GM12878 (cell line): ENCODE data around the gene NUCB1. TPM values are rescaled to one million over a fixed set of nuclear protein-coding genes. Genes with fewer than 3 reads are reported as not detected.

Experiments
- ATAC-seq: fragments of 200-7000 bp; cut with Tn5 transposase; 3 replicates; pipeline ENCODE4 v1.9.1; 2020; ENCODE audit warnings: mild to moderate bottlenecking, moderate library complexity
- BruUV-seq: library from RNA; stranded (reverse); fragments of 400-500 nt; replicated peaks from 2 replicates; lab custom pipeline; 2021; lab: Mats Ljungman, UMichigan
- CTCF ChIA-PET: fragments of 300-600 bp; sonication (Branson Sonifier 250); formaldehyde crosslinking; extraction: SDS; loops from one replicate; lab custom pipeline; 2021; ENCODE audit warnings: inconsistent platforms; lab: Yijun Ruan, JAX
- POLR2A ChIA-PET: fragments of 350-600 bp; formaldehyde crosslinking; extraction: SDS; loops from one replicate; lab custom pipeline; 2021; ENCODE audit warnings: inconsistent platforms; lab: Charles Lee
- RAD21 ChIA-PET: fragments of 300-600 bp; sonication (Branson Sonifier 250); formaldehyde crosslinking; loops from one replicate; lab custom pipeline; 2023; ENCODE audit warnings: antibody characterized with exemption; ENCODE audit not compliant: unreplicated experiment; lab: Charles Lee
- SMC1A ChIA-PET: fragments of 300-600 bp; sonication (Branson Sonifier 250); formaldehyde crosslinking; loops from one replicate; lab custom pipeline; 2023; ENCODE audit not compliant: unreplicated experiment, uncharacterized antibody; lab: Charles Lee
- DNase-seq: peaks from one replicate; pipeline ENCODE4 v3.0.0-alpha.2; 2011; ENCODE audit warnings: low read depth, low spot score
- FAIRE-seq: peaks from 3 replicates; lab custom pipeline; 2011; peaks lifted over from hg19 to GRCh38; lab: Jason Lieb, UNC
- H2AFZ ChIP-seq: 2 replicates; pipeline ENCODE4 v1.6.0; 2011; ENCODE audit warnings: low read depth, low read length, control low read depth; ENCODE audit not compliant: control insufficient read depth
- H3K27ac ChIP-seq: 2 replicates; pipeline ENCODE4 v1.5.1; 2011; ENCODE audit warnings: control low read depth; ENCODE audit not compliant: control insufficient read depth, insufficient read depth
- H3K27me3 ChIP-seq, 2 experiments: replicated peaks in 1 of 2; 2 replicates each; pipeline versions ENCODE4 v1.6.0 to v1.6.1; 2011; ENCODE audit warnings: low read length in 1 of 2; ENCODE audit not compliant: control insufficient read depth in 2 of 2, insufficient read depth in 2 of 2
- H3K36me3 ChIP-seq, 2 experiments: 2 replicates each; pipeline ENCODE4 v1.5.1; 2011; ENCODE audit warnings: low read length in 1 of 2; ENCODE audit not compliant: control insufficient read depth in 2 of 2, insufficient read depth in 2 of 2
- H3K4me1 ChIP-seq: 2 replicates; pipeline ENCODE4 v1.6.1; 2011; ENCODE audit warnings: mild to moderate bottlenecking, low read length, moderate library complexity, mixed read lengths; ENCODE audit not compliant: control insufficient read depth, insufficient read depth
- H3K4me2 ChIP-seq: 2 replicates; pipeline ENCODE4 v1.6.0; 2011; ENCODE audit warnings: control low read depth; ENCODE audit not compliant: control insufficient read depth, insufficient read depth
- H3K4me3 ChIP-seq: fragments of 200-600 bp; sonication (generic); 2 replicates; pipeline ENCODE4 v1.5.1; 2016
- H3K79me2 ChIP-seq: 2 replicates; pipeline ENCODE4 v1.6.0; 2011; ENCODE audit warnings: low read length; ENCODE audit not compliant: control insufficient read depth, insufficient read depth
- H3K9ac ChIP-seq: 2 replicates; pipeline ENCODE4 v1.8.0; 2011; ENCODE audit warnings: low read length, control low read depth, mixed read lengths; ENCODE audit not compliant: control insufficient read depth, insufficient read depth
- H3K9me3 ChIP-seq: replicated peaks from 3 replicates; pipeline ENCODE4 v1.5.1; 2011; ENCODE audit warnings: mild to moderate bottlenecking, low read length; ENCODE audit not compliant: control insufficient read depth, insufficient read depth
- H4K20me1 ChIP-seq: 2 replicates; pipeline ENCODE4 v1.6.0; 2011; ENCODE audit not compliant: control insufficient read depth, insufficient read depth
- CHD1 ChIP-seq: IDR thresholded peaks from 2 replicates; pipeline ENCODE4 v1.6.1; 2012; ENCODE audit warnings: low read depth, low read length, improper control_type of control experiment
- CHD4 ChIP-seq: fragments of 200-600 bp; sonication (generic); IDR thresholded peaks from 2 replicates; pipeline ENCODE4 v1.6.1; 2016; ENCODE audit warnings: mild to moderate bottlenecking
- CREB1 ChIP-seq: IDR thresholded peaks from 2 replicates; pipeline ENCODE4 v1.6.1; 2012; ENCODE audit warnings: low read depth, mild to moderate bottlenecking, inconsistent platforms
- DPF2 ChIP-seq: fragments of 450-650 bp; IDR thresholded peaks from 2 replicates; pipeline ENCODE4 v1.6.1; 2017; ENCODE audit warnings: mild to moderate bottlenecking
- ESRRA ChIP-seq: IDR thresholded peaks from 2 replicates; pipeline ENCODE4 v1.6.1; 2012; ENCODE audit warnings: mild to moderate bottlenecking, low read length, improper control_type of control experiment
- STAT1 ChIP-seq: fragments of 450-650 bp; conservative IDR thresholded peaks from 2 replicates; pipeline ENCODE4 v1.6.1; 2014; ENCODE audit warnings: antibody characterized with exemption, mild to moderate bottlenecking
- TARDBP ChIP-seq: IDR thresholded peaks from 2 replicates; pipeline ENCODE4 v1.6.1; 2016; ENCODE audit warnings: borderline replicate concordance
- YY1 ChIP-seq: IDR thresholded peaks from 2 replicates; pipeline ENCODE4 v1.6.1; 2011; ENCODE audit warnings: low read depth, mild to moderate bottlenecking, low read length
- ZBED1 ChIP-seq: IDR thresholded peaks from 2 replicates; pipeline ENCODE4 v1.6.1; 2016; ENCODE audit warnings: borderline replicate concordance
- ZNF207 ChIP-seq: fragments of 450-650 bp; IDR thresholded peaks from 2 replicates; pipeline ENCODE4 v1.6.1; 2014; ENCODE audit warnings: antibody characterized with exemption, mild to moderate bottlenecking, borderline replicate concordance
- WGBS: methylation state at CpG from one replicate; pipeline ENCODE4 v1.1.6; 2016; ENCODE audit warnings: low lambda C conversion rate; ENCODE audit not compliant: insufficient replicate concordance, insufficient coverage; ENCODE audit errors: missing lambda C conversion rate; 5-methylcytosine and 5-hydroxymethylcytosine counted together
- in situ Hi-C: fragments of 300-500 bp; cut with MboI; formaldehyde crosslinking; loops from 9 replicates; pipeline ENCODE4 v1.14.3; 2018; ENCODE audit warnings: mixed read lengths
- intact Hi-C: fragments of 100-400 bp; cut with micrococcal nuclease; formaldehyde crosslinking; loops from one replicate; pipeline ENCODE4 v1.14.2; 2022; ENCODE audit not compliant: unreplicated experiment
- polyA plus RNA-seq, 11 experiments: library from polyadenylated mRNA; depleted of rRNA in 4 of 11; unstranded in 6 of 11; stranded (reverse) in 5 of 11; fragments of >200 nt; fragmentation: Nextera tagmentation in 4 of 11; fragmentation: Illumina TruSeq in 1 of 11; extraction: Ambion mirVana in 4 of 11; extraction: Trizol in 1 of 11; gene quantifications; 1 replicate in 1 of 11; 2 replicates in 10 of 11; pipeline versions ENCODE4 v1.2.1 to v1.2.3, GENCODE V29; 2011 to 2016; ENCODE audit warnings: inconsistent platforms in 2 of 11, missing spikeins in 2 of 11, low read depth in 1 of 11
- total RNA-seq, 4 experiments: library from RNA; depleted of rRNA in 3 of 4; stranded (reverse); fragments of >200 nt in 3 of 4; fragmentation: Illumina TruSeq in 1 of 4; extraction: Trizol in 1 of 4; gene quantifications; 2 replicates each; pipeline versions ENCODE4 v1.2.1 to v1.2.3, GENCODE V29; 2013 to 2021
- TF ChIP-seq, protein P1 (sequence below): IDR thresholded peaks from 2 replicates; pipeline ENCODE4 v1.6.1; 2011; ENCODE audit warnings: low read depth, mild to moderate bottlenecking, low read length, moderate library complexity, borderline replicate concordance; ENCODE audit errors: extremely low read depth
- TF ChIP-seq, protein P2 (sequence below): fragments of 450-650 bp; IDR thresholded peaks from 2 replicates; pipeline ENCODE4 v1.6.1; 2017; ENCODE audit warnings: mild to moderate bottlenecking
- TF ChIP-seq, protein P3 (sequence below): fragments of 450-650 bp; formaldehyde crosslinking; IDR thresholded peaks from 2 replicates; pipeline ENCODE4 v1.4.0; 2022; ENCODE audit warnings: mild to moderate bottlenecking, moderate library complexity
- TF ChIP-seq, protein P4 (sequence below): fragments of 450-650 bp; IDR thresholded peaks from 2 replicates; pipeline ENCODE4 v1.6.1; 2018; ENCODE audit warnings: borderline replicate concordance, mild to moderate bottlenecking; ENCODE audit not compliant: partially characterized antibody

NUCB1 gene
- total and polyA plus RNA-seq, 10 of the 15 experiments (the other 5 are each of a cell fraction or from before 2014, with no cell fraction given): 1.8 to 112 (median 44.5) TPM

DNA sequence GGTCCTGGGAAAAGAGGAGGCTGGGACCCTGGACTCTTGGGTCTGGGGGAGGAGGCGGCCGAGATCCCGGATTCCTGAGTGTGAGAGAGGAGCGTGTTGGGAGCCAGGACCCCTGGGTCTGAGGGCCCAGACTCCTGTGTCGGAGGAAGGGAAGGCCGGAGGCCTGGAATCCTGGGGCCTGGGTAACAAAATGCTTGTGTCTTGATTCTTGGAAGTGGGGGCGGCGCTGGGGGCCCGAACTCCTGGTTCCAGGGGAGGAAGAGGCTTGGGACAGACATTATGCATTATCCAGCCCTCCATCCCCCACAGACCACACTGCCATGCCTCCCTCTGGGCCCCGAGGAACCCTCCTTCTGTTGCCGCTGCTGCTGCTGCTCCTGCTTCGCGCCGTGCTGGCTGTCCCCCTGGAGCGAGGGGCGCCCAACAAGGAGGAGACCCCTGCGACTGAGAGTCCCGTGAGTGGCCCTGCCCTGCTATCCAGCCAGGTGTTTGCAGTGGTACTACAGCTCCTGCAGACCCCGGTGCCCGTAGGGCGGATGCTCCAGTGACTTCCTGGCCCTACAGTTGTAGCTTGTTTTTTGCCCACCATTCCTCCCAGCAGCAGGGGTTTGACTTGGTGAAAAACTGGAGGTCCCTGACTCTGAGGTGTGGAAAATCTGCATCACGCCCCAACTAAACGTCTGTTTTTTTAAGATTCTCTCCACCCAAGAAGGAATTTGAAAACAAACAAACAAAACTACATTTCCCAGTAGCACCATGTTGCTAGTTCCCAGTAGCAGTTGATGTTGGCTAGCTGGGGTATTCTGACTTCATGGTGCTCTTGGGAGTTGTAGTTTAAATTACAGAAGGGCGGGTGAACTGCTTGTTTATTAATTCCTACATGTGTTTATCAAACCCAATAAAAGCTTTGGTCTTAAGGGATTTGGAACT, 630 bp downstream of the NUCB1 start:
- peak overlapping the region; percentile 47 for H3K27ac ChIP-seq
- RAD21 ChIA-PET: interaction anchor here (0.6 to 2.2 kb wide), 13 partner anchors 16 to 92 kb away, joined by 3 to 13 read pairs (median 4); partner anchors contain the start of genes GYS1 and RUVBL2
- DNase-seq (no peak), ATAC-seq (peak; percentile 70), FAIRE-seq (peak; percentile 89)
- peak overlapping the region; percentile 72 for H3K4me2 ChIP-seq
- H4K20me1 ChIP-seq: no peaks in the 10 kb centered on the region
- peak overlapping the region; percentile 99 for H3K4me3 ChIP-seq
- POLR2A ChIA-PET: interaction anchor here (0.5 to 3.0 kb wide), 15 partner anchors 11 to 92 kb away, joined by 3 to 21 read pairs (median 6); partner anchors contain the start of genes BAX, FTL, GYS1 and PPP1R15A
- H3K9ac ChIP-seq: peak overlapping the region; percentile 67
- intact Hi-C loops: no loop called here
- H3K9me3 ChIP-seq: no peaks in the 10 kb centered on the region
- SMC1A ChIA-PET: interaction anchor here (0.7 to 2.3 kb wide), 10 partner anchors 11 to 71 kb away, joined by 3 to 16 read pairs (median 4); partner anchors contain the start of genes BAX and PPP1R15A
- BruUV-seq: TSS peak; percentile 92
- 19% methylated on average over 24 of the region's 24 CpGs for WGBS
- CTCF ChIA-PET: interaction anchor here (0.6 to 2.4 kb wide), 13 partner anchors 10 to 245 kb away, joined by 3 to 11 read pairs (median 4); partner anchors contain the start of genes GYS1 and RUVBL2
- no peaks in the 10 kb centered on the region; a peak in 1 of 4 replicates for H3K36me3 ChIP-seq
- H2AFZ ChIP-seq: peak overlapping the region; percentile 83
- in situ Hi-C loops: no loop called here
- H3K27me3 ChIP-seq: no peaks in the 10 kb centered on the region
- H3K79me2 ChIP-seq: peaks cover 14% of the 10 kb centered on the region
- H3K4me1 ChIP-seq: no peaks in the 10 kb centered on the region; the same call in 1 of the 2 replicates
- TF ChIP-seq ZBED1 (no peak), CHD1 (no peak), CHD4 (no peak), ESRRA (no peak), DPF2 (no peak), ZNF207 (no peak), TARDBP (peak; percentile 79; the same call in 1 of the 2 replicates), STAT1 (0 out of 2 replicates have a peak, but pooled peaks have one; percentile 21), YY1 (no peak), CREB1 (peak; percentile 82)
- TF ChIP-seq, protein P1, sequence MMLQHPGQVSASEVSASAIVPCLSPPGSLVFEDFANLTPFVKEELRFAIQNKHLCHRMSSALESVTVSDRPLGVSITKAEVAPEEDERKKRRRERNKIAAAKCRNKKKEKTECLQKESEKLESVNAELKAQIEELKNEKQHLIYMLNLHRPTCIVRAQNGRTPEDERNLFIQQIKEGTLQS: peak; percentile 55; the same call in 1 of the 2 replicates
- TF ChIP-seq, protein P2, sequence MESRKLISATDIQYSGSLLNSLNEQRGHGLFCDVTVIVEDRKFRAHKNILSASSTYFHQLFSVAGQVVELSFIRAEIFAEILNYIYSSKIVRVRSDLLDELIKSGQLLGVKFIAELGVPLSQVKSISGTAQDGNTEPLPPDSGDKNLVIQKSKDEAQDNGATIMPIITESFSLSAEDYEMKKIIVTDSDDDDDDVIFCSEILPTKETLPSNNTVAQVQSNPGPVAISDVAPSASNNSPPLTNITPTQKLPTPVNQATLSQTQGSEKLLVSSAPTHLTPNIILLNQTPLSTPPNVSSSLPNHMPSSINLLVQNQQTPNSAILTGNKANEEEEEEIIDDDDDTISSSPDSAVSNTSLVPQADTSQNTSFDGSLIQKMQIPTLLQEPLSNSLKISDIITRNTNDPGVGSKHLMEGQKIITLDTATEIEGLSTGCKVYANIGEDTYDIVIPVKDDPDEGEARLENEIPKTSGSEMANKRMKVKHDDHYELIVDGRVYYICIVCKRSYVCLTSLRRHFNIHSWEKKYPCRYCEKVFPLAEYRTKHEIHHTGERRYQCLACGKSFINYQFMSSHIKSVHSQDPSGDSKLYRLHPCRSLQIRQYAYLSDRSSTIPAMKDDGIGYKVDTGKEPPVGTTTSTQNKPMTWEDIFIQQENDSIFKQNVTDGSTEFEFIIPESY: no peak
- TF ChIP-seq, protein P3, sequence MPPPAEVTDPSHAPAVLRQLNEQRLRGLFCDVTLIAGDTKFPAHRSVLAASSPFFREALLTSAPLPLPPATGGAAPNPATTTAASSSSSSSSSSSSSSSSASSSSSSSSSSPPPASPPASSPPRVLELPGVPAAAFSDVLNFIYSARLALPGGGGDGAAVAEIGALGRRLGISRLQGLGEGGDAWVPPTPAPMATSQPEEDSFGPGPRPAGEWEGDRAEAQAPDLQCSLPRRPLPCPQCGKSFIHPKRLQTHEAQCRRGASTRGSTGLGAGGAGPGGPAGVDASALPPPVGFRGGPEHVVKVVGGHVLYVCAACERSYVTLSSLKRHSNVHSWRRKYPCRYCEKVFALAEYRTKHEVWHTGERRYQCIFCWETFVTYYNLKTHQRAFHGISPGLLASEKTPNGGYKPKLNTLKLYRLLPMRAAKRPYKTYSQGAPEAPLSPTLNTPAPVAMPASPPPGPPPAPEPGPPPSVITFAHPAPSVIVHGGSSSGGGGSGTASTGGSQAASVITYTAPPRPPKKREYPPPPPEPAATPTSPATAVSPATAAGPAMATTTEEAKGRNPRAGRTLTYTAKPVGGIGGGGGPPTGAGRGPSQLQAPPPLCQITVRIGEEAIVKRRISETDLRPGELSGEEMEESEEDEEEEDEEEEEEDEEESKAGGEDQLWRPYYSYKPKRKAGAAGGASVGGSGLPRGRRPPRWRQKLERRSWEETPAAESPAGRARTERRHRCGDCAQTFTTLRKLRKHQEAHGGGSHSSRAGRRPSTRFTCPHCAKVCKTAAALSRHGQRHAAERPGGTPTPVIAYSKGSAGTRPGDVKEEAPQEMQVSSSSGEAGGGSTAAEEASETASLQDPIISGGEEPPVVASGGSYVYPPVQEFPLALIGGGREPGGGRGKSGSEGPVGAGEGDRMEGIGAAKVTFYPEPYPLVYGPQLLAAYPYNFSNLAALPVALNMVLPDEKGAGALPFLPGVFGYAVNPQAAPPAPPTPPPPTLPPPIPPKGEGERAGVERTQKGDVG (CRISPR knock-in tag): no peak
- TF ChIP-seq, protein P4, sequence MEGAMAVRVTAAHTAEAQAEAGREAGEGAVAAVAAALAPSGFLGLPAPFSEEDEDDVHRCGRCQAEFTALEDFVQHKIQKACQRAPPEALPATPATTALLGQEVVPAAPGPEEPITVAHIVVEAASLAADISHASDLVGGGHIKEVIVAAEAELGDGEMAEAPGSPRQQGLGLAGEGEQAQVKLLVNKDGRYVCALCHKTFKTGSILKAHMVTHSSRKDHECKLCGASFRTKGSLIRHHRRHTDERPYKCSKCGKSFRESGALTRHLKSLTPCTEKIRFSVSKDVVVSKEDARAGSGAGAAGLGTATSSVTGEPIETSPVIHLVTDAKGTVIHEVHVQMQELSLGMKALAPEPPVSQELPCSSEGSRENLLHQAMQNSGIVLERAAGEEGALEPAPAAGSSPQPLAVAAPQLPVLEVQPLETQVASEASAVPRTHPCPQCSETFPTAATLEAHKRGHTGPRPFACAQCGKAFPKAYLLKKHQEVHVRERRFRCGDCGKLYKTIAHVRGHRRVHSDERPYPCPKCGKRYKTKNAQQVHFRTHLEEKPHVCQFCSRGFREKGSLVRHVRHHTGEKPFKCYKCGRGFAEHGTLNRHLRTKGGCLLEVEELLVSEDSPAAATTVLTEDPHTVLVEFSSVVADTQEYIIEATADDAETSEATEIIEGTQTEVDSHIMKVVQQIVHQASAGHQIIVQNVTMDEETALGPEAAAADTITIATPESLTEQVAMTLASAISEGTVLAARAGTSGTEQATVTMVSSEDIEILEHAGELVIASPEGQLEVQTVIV: no peak
